Measurements from ENCODE around the gene CCL17.

Gene CCL17

DNA sequence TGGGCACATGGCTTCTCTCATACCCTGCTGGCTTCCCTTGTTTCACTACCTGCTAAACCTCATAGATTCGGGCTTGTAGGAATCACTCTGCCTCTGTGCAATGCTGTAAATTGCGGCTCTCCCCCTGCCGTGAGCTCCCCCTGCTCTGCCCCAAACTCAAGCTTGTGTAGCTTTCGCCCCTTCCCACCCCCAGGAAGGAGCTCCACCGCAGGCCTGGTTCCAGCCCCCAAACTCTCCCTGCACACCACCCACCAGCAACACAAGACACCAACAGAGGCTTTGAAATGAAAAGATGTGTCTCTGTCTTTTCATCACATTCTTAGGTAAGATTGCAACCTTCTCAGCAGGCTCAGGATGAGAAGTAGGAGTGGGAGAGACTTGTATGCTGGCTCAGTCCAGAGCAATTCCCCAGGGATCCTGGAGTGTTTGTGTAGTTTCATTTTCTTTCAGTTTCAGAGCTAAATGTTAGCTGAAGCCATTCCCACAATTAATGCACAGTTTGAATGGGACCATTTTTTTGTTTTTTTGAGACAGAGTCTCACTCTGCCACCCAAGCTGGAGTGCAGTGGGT lies 18.1 kb upstream of the CCL17 start:
- H3K27me3 ChIP-seq (ENCODE audit: control insufficient read depth in 2 of 2, insufficient read depth in 2 of 2, low read length in 2 of 2): no peaks in the 10 kb centered on the region
- no peak overlapping the region for H3K9ac ChIP-seq (ENCODE audit: low read depth in 1 of 2, low read length in 2 of 2)
- H3K27ac ChIP-seq (ENCODE audit: low read depth in 2 of 2, low read length in 2 of 2): no peak overlapping the region
- peaks cover 12 to 17% of the 10 kb centered on the region in 2 donors for H3K4me1 ChIP-seq (ENCODE audit: control insufficient read depth in 2 of 2, insufficient read depth in 2 of 2, low read length in 2 of 2)
- no peak overlapping the region for H3K4me3 ChIP-seq (ENCODE audit: low read length in 2 of 2)
- no peaks in the 10 kb centered on the region for H3K36me3 ChIP-seq (ENCODE audit: control insufficient read depth in 2 of 2, insufficient read depth in 2 of 2, low read length in 2 of 2)
- no peaks in the 10 kb centered on the region for H3K9me3 ChIP-seq (ENCODE audit: control insufficient read depth in 2 of 2, low read length in 2 of 2)

DNA sequence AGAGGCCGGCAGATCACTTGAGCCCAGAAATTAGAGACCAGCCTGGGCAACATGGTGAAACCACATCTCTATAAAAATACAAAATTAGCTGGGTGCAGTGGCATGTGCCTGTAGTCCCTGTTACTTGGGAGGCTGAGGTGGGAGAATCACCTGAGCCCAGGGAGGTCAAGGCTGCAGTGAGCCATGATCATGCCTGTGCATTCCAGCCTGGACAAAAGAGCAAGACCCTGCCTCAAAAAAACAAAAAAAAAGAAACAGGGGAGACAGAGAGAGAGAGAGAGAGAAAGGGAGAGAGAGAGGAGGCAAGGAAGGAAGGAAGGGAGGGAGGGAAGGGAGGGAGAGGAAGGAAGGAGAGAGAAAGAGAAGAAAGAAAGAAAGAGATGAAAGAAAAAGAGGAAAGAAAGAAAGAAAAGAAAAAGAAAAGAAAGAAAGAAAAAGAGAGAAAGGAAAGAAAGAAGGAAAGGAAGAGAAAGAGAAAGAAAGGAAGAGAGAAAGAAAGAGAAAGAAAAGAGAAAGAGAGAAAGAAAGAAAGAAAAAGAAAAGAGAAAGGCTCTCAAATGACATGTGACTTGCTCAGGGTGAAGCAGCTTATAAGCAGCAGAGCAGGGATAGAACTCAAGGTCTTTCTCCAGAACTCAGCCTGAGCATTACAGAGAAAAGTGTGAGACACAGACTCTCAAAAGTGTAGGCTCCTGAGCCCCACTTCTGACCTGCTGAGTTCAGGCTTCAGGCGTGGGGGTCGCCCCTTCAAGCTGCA lies 16.8 kb upstream of the CCL17 start:
- no peaks in the 10 kb centered on the region for H3K36me3 ChIP-seq (ENCODE audit: control insufficient read depth in 2 of 2, insufficient read depth in 2 of 2, low read length in 2 of 2)
- H3K9me3 ChIP-seq (ENCODE audit: control insufficient read depth in 2 of 2, low read length in 2 of 2): no peaks in the 10 kb centered on the region
- no peak overlapping the region for H3K9ac ChIP-seq (ENCODE audit: low read depth in 1 of 2, low read length in 2 of 2)
- H3K27me3 ChIP-seq (ENCODE audit: control insufficient read depth in 2 of 2, insufficient read depth in 2 of 2, low read length in 2 of 2): no peaks in the 10 kb centered on the region
- peaks cover 12 to 17% of the 10 kb centered on the region in 2 donors for H3K4me1 ChIP-seq (ENCODE audit: control insufficient read depth in 2 of 2, insufficient read depth in 2 of 2, low read length in 2 of 2)
- no peak overlapping the region for H3K27ac ChIP-seq (ENCODE audit: low read depth in 2 of 2, low read length in 2 of 2)
- H3K4me3 ChIP-seq (ENCODE audit: low read length in 2 of 2): no peak overlapping the region

DNA sequence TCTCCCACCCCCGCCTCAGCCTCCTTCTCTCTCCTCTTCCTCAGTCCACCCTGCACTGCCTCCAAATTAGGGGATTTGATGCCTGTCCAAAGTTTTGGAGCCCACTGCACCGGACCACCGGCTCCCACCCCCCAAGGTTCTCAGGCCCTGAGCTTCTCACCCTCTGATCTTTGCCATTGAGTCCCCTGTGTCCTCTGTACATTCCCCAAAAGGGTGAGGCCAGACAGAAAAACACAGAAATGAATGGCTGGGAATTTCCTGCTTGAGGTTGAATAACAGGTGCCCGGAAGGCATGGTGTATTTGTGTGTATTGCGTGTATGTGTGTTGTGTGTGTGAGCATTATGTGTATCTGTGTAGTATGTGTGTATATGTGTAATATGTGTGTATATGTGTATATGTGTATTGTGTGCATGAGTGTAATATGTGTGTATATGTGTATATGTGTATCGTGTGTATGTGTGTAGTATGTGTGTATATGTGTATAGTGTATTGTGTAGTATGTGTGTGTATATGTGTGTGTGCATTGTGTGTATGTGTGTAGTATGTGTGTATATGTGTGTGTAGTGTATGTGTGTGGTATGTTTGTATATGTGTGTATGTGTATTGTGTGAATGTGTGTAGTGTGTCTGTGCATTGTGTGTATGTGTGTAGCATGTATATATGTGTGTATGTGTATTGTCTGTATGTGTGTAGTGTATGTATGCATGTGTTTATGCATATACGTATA lies 16.0 kb upstream of the CCL17 start:
- no peak overlapping the region for H3K4me3 ChIP-seq (ENCODE audit: low read length in 2 of 2)
- peaks cover 12 to 17% of the 10 kb centered on the region in 2 donors for H3K4me1 ChIP-seq (ENCODE audit: control insufficient read depth in 2 of 2, insufficient read depth in 2 of 2, low read length in 2 of 2)
- H3K27ac ChIP-seq (ENCODE audit: low read depth in 2 of 2, low read length in 2 of 2): no peak overlapping the region

DNA sequence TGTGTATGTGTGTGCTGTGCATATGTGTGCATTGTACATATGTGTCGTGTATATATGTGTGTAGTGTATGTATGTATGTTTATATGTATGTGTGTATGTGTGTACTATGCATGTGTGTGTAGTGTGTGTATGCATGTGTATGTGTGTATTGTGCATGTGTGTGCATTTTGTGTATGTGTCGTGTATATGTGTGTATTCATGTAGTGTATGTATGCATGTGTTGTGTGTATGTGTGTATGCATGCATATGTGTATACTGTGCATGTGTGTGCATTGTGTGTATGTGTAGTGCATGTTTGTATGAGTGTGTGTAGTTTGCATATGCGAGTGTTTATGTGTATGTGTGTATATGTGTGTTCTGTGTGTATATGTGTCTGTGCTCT lies 15.5 kb upstream of the CCL17 start:
- Histone ChIP-seq H3K9me3 (ENCODE audit: control insufficient read depth in 2 of 2, low read length in 2 of 2) (no peaks in the 10 kb centered on the region), H3K9ac (ENCODE audit: low read depth in 1 of 2, low read length in 2 of 2) (no peak overlapping the region), H3K27ac (ENCODE audit: low read depth in 2 of 2, low read length in 2 of 2) (no peak overlapping the region), H3K36me3 (ENCODE audit: control insufficient read depth in 2 of 2, insufficient read depth in 2 of 2, low read length in 2 of 2) (no peaks in the 10 kb centered on the region), H3K27me3 (ENCODE audit: control insufficient read depth in 2 of 2, insufficient read depth in 2 of 2, low read length in 2 of 2) (no peaks in the 10 kb centered on the region), H3K4me3 (ENCODE audit: low read length in 2 of 2) (no peak overlapping the region), H3K4me1 (ENCODE audit: control insufficient read depth in 2 of 2, insufficient read depth in 2 of 2, low read length in 2 of 2) (peaks cover 9 to 13% of the 10 kb centered on the region in 2 donors)

More for the DNA sequence above, 16.0 kb upstream of the CCL17 start:
- H3K9ac ChIP-seq (ENCODE audit: low read depth in 1 of 2, low read length in 2 of 2): no peak overlapping the region
- H3K27me3 ChIP-seq (ENCODE audit: control insufficient read depth in 2 of 2, insufficient read depth in 2 of 2, low read length in 2 of 2): no peaks in the 10 kb centered on the region
- H3K36me3 ChIP-seq (ENCODE audit: control insufficient read depth in 2 of 2, insufficient read depth in 2 of 2, low read length in 2 of 2): no peaks in the 10 kb centered on the region
- H3K9me3 ChIP-seq (ENCODE audit: control insufficient read depth in 2 of 2, low read length in 2 of 2): no peaks in the 10 kb centered on the region

DNA sequence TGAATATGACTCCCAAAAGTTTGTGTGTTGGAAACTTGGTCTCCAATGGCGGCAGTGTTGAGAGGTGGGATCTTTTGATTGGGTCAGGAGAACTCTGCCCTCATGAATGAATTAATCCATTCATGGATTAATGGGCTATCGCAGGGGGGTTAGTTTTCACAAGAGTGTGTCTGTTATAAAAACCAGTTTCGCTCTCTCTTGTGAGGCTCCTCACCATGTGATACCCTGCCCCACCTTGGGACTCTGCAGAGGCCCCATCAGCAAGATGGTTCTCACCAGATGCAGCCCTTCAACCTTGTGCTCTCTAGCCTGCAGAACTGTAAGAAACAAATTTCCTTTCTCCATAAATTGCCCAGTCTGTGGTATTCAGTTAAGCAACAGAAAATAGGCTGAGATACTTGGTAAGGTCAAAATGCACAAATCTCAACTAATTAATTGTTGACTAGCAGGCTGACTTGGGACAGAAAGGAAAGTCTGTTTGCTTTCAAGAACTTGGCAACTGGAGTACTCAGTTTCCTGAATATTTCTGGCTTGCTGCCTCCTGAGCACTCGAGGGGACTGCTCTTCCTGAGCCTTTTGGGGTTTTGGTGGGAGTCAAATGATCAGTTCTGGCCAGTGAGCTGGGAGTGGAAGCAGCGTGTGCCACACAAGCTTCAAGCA lies 13.8 kb upstream of the CCL17 start:
- no peaks in the 10 kb centered on the region for H3K27me3 ChIP-seq (ENCODE audit: control insufficient read depth in 2 of 2, insufficient read depth in 2 of 2, low read length in 2 of 2)
- no peak overlapping the region for H3K9ac ChIP-seq (ENCODE audit: low read depth in 1 of 2, low read length in 2 of 2)
- H3K27ac ChIP-seq (ENCODE audit: low read depth in 2 of 2, low read length in 2 of 2): no peak overlapping the region
- H3K4me1 ChIP-seq (ENCODE audit: control insufficient read depth in 2 of 2, insufficient read depth in 2 of 2, low read length in 2 of 2): peaks cover 2 to 5% of the 10 kb centered on the region in 2 donors
- H3K4me3 ChIP-seq (ENCODE audit: low read length in 2 of 2): no peak overlapping the region
- H3K36me3 ChIP-seq (ENCODE audit: control insufficient read depth in 2 of 2, insufficient read depth in 2 of 2, low read length in 2 of 2): no peaks in the 10 kb centered on the region
- H3K9me3 ChIP-seq (ENCODE audit: control insufficient read depth in 2 of 2, low read length in 2 of 2): no peaks in the 10 kb centered on the region

DNA sequence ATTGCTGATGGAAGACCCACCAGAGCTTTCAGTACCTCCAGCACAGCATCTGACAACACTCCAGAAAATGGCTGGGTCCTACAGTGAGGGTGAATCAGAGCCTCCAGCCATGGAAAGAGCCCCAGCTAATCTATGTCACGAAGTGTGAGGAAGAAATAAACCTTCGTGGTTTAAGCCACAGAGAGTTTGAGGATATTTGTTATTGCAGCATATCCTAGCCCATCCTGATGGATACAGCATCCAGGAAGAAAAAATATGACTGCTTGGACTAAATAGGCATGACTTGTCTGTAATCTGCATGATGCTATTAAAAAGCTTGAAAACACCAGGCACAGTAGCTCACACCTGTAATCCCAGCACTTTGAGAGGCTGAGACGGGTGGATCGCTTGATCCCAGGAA lies 13.3 kb upstream of the CCL17 start:
- H3K27me3 ChIP-seq (ENCODE audit: control insufficient read depth in 2 of 2, insufficient read depth in 2 of 2, low read length in 2 of 2): no peaks in the 10 kb centered on the region
- no peaks in the 10 kb centered on the region for H3K36me3 ChIP-seq (ENCODE audit: control insufficient read depth in 2 of 2, insufficient read depth in 2 of 2, low read length in 2 of 2)
- no peak overlapping the region for H3K27ac ChIP-seq (ENCODE audit: low read depth in 2 of 2, low read length in 2 of 2)
- H3K4me3 ChIP-seq (ENCODE audit: low read length in 2 of 2): no peak overlapping the region
- peaks cover 2 to 5% of the 10 kb centered on the region in 2 donors for H3K4me1 ChIP-seq (ENCODE audit: control insufficient read depth in 2 of 2, insufficient read depth in 2 of 2, low read length in 2 of 2)
- H3K9ac ChIP-seq (ENCODE audit: low read depth in 1 of 2, low read length in 2 of 2): no peak overlapping the region
- no peaks in the 10 kb centered on the region for H3K9me3 ChIP-seq (ENCODE audit: control insufficient read depth in 2 of 2, low read length in 2 of 2)

DNA sequence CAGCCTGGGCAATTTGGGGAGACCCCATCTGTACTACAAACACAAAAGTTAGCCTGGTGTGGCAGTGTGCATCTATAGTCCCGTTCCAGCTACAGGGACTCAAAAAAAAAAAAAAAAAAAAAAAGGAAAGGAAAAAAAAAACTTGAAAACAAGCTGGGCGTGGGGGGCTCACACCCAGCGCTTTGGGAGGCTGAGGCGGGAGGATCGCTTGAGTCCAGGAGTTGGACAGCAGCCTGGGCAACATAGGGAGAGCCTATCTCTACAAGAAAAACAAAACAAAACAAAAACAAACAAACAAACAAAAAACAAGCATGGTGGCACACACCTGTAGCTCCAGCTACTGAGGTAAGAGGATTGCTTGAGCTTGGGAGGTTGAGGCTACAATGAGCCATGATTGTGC lies 12.9 kb upstream of the CCL17 start:
- Histone ChIP-seq H3K4me1 (ENCODE audit: control insufficient read depth in 2 of 2, insufficient read depth in 2 of 2, low read length in 2 of 2) (peaks cover 0 to 5% of the 10 kb centered on the region in 2 donors), H3K36me3 (ENCODE audit: control insufficient read depth in 2 of 2, insufficient read depth in 2 of 2, low read length in 2 of 2) (no peaks in the 10 kb centered on the region), H3K9ac (ENCODE audit: low read depth in 1 of 2, low read length in 2 of 2) (no peak overlapping the region), H3K4me3 (ENCODE audit: low read length in 2 of 2) (no peak overlapping the region), H3K9me3 (ENCODE audit: control insufficient read depth in 2 of 2, low read length in 2 of 2) (no peaks in the 10 kb centered on the region), H3K27me3 (ENCODE audit: control insufficient read depth in 2 of 2, insufficient read depth in 2 of 2, low read length in 2 of 2) (no peaks in the 10 kb centered on the region), H3K27ac (ENCODE audit: low read depth in 2 of 2, low read length in 2 of 2) (no peak overlapping the region)

DNA sequence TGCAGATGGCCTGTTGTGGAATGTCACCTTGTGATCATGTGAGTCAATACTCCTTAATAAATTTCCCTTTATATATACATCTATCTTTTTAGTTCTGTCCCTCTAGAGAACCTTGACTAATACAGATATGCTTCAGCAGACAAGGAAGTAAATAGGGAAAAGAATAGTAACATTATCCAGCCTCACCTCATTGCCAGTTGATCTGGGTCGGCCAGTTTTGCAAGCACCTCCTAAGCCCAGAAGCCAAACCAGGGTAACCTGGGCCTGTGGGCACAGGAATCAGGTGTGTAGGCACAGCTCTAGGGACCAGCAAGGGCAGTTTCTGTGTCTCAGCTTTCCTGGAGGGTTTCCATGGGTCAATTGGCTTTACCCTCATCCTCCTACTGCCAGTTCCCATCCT lies 11.9 kb upstream of the CCL17 start:
- no peaks in the 10 kb centered on the region for H3K27me3 ChIP-seq (ENCODE audit: control insufficient read depth in 2 of 2, insufficient read depth in 2 of 2, low read length in 2 of 2)
- H3K9me3 ChIP-seq (ENCODE audit: control insufficient read depth in 2 of 2, low read length in 2 of 2): no peaks in the 10 kb centered on the region
- no peaks in the 10 kb centered on the region for H3K36me3 ChIP-seq (ENCODE audit: control insufficient read depth in 2 of 2, insufficient read depth in 2 of 2, low read length in 2 of 2)
- no peak overlapping the region for H3K27ac ChIP-seq (ENCODE audit: low read depth in 2 of 2, low read length in 2 of 2)
- no peak overlapping the region for H3K9ac ChIP-seq (ENCODE audit: low read depth in 1 of 2, low read length in 2 of 2)
- H3K4me3 ChIP-seq (ENCODE audit: low read length in 2 of 2): no peak overlapping the region
- peaks cover 0 to 5% of the 10 kb centered on the region in 2 donors for H3K4me1 ChIP-seq (ENCODE audit: control insufficient read depth in 2 of 2, insufficient read depth in 2 of 2, low read length in 2 of 2)

DNA sequence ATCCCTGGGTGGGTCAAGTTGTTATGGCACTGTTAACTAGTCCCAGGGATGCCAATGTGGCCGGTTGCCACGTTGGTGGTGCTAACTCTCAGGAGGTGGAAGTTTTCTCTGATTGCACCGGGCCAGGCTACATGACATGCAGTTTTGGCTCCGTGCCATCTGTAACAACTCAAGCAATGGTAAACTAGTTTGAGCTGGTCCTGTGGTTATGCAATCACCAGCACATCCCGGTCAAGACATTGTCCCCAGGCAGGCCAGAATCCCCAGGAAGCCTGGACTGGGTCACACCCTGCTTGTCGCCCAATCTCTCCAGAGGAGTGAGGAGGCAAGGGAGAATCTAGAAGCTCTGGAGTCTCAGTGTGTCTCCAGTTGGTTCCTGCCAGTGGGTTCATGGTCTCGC lies 10.1 kb upstream of the CCL17 start:
- Histone ChIP-seq H3K4me3 (ENCODE audit: low read length in 2 of 2) (no peak overlapping the region), H3K4me1 (ENCODE audit: control insufficient read depth in 2 of 2, insufficient read depth in 2 of 2, low read length in 2 of 2) (no peaks in the 10 kb centered on the region), H3K27ac (ENCODE audit: low read depth in 2 of 2, low read length in 2 of 2) (no peak overlapping the region), H3K27me3 (ENCODE audit: control insufficient read depth in 2 of 2, insufficient read depth in 2 of 2, low read length in 2 of 2) (no peaks in the 10 kb centered on the region), H3K9me3 (ENCODE audit: control insufficient read depth in 2 of 2, low read length in 2 of 2) (no peaks in the 10 kb centered on the region), H3K36me3 (ENCODE audit: control insufficient read depth in 2 of 2, insufficient read depth in 2 of 2, low read length in 2 of 2) (no peaks in the 10 kb centered on the region), H3K9ac (ENCODE audit: low read depth in 1 of 2, low read length in 2 of 2) (no peak overlapping the region)

DNA sequence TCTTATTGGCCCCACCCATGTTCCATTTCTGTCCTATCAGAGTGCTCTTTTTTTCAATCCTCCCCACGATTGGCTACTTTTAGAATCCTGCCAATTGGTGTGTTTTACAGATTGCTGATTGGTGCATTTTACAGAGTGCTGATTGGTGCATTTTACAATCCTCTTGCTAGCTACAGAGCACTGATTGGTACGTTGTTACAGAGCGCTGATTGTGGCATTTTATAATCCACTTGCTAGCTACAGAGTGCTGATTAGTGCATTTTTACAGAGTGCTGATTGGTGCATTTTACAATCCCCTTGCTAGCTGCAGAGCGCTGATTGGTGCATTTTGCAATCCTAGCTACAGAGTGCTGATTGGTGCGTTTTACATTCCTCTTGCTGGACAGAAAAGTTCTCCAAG lies 9.5 kb upstream of the CCL17 start:
- H3K4me3 ChIP-seq (ENCODE audit: low read length in 2 of 2): no peak overlapping the region
- no peaks in the 10 kb centered on the region for H3K27me3 ChIP-seq (ENCODE audit: control insufficient read depth in 2 of 2, insufficient read depth in 2 of 2, low read length in 2 of 2)
- H3K9ac ChIP-seq (ENCODE audit: low read depth in 1 of 2, low read length in 2 of 2): no peak overlapping the region
- no peak overlapping the region for H3K27ac ChIP-seq (ENCODE audit: low read depth in 2 of 2, low read length in 2 of 2)
- H3K36me3 ChIP-seq (ENCODE audit: control insufficient read depth in 2 of 2, insufficient read depth in 2 of 2, low read length in 2 of 2): no peaks in the 10 kb centered on the region
- no peaks in the 10 kb centered on the region for H3K4me1 ChIP-seq (ENCODE audit: control insufficient read depth in 2 of 2, insufficient read depth in 2 of 2, low read length in 2 of 2)
- H3K9me3 ChIP-seq (ENCODE audit: control insufficient read depth in 2 of 2, low read length in 2 of 2): no peaks in the 10 kb centered on the region

Measured in mucosa of rectum (tissue), 2 donors.